A549 (cell line): ENCODE measurements around the gene ZFYVE19. TPM values are rescaled to one million over a fixed set of nuclear protein-coding genes. Genes with fewer than 3 reads are reported as not detected.

Experiments used
- ATAC-seq, 2 experiments: fragments of 200-7000 bp in 1 of 2; fragments of >200 bp in 1 of 2; cut with Nextera tagmentation in 1 of 2; cut with Tn5 transposase in 1 of 2; 3 replicates each; pipeline versions ENCODE4 v1.8.0 to v1.9.1; 2018 to 2020; ENCODE audit warnings: mild to moderate bottlenecking in 1 of 2, moderate library complexity in 1 of 2
- CTCF ChIA-PET: fragments of 300-600 bp; sonication (Branson Sonifier 250); formaldehyde crosslinking; extraction: SDS; loops from one replicate; lab custom pipeline; 2021; ENCODE audit warnings: antibody characterized with exemption, inconsistent platforms; lab: Yijun Ruan, JAX
- POLR2A ChIA-PET: fragments of 350-600 bp; formaldehyde crosslinking; extraction: SDS; loops from one replicate; lab custom pipeline; 2021; ENCODE audit warnings: antibody characterized with exemption, inconsistent platforms; lab: Yijun Ruan, JAX
- DNase-seq, 2 experiments: peaks; one replicate each; pipeline versions ENCODE4 v3.0.0 to v3.0.0-alpha.2; 2011 to 2016; ENCODE audit warnings: low read depth in 1 of 2, low spot score in 1 of 2
- FAIRE-seq: peaks from 2 replicates; lab custom pipeline; 2011; peaks lifted over from hg19 to GRCh38; lab: Jason Lieb, UNC
- H3K27ac ChIP-seq, 2 experiments: fragments of >200 bp; sonication (Bioruptor Twin); formaldehyde crosslinking; 3 replicates each; pipeline ENCODE4 v1.5.1; 2016 to 2017
- H3K4me1 ChIP-seq: fragments of >200 bp; sonication (Bioruptor Twin); formaldehyde crosslinking; 3 replicates; pipeline ENCODE4 v1.6.1; 2016
- H3K4me2 ChIP-seq: fragments of >200 bp; sonication (Bioruptor Twin); formaldehyde crosslinking; 3 replicates; pipeline ENCODE4 v1.6.1; 2016
- H3K4me3 ChIP-seq: fragments of >200 bp; sonication (Bioruptor Twin); formaldehyde crosslinking; 3 replicates; pipeline ENCODE4 v1.5.1; 2016
- H3K9me3 ChIP-seq: fragments of >200 bp; sonication (Bioruptor Twin); formaldehyde crosslinking; 3 replicates; pipeline ENCODE4 v1.6.1; 2016
- BCL3 ChIP-seq: fragments of >200 bp; sonication (Bioruptor Twin); formaldehyde crosslinking; IDR thresholded peaks from 3 replicates; pipeline ENCODE4 v1.6.1; 2016
- CBX2 ChIP-seq: fragments of 200-600 bp; sonication (generic); IDR thresholded peaks from 2 replicates; pipeline ENCODE4 v1.6.1; 2016; ENCODE audit warnings: low read depth, mild to moderate bottlenecking, borderline replicate concordance
- CEBPB ChIP-seq, 2 experiments: fragments of >200 bp in 1 of 2; sonication (Bioruptor Twin) in 1 of 2; formaldehyde crosslinking in 1 of 2; IDR thresholded peaks; 2 replicates each; pipeline ENCODE4 v1.6.1; 2012 to 2016
- CHD2 ChIP-seq: fragments of 150-350 bp; IDR thresholded peaks from 2 replicates; pipeline ENCODE4 v1.6.1; 2014; ENCODE audit warnings: low read length; ENCODE audit not compliant: partially characterized antibody
- EHMT2 ChIP-seq: fragments of 200-600 bp; sonication (generic); IDR thresholded peaks from 2 replicates; pipeline ENCODE4 v1.6.1; 2016; ENCODE audit warnings: antibody characterized with exemption, low read depth, mild to moderate bottlenecking, moderate library complexity
- ESRRA ChIP-seq: fragments of 150-350 bp; IDR thresholded peaks from 2 replicates; pipeline ENCODE4 v1.6.1; 2014; ENCODE audit warnings: mild to moderate bottlenecking, low read length, borderline replicate concordance
- FOSB ChIP-seq: fragments of 250-450 bp; sonication (Bioruptor Pico); IDR thresholded peaks from 2 replicates; pipeline ENCODE4 v1.5.0; 2020; ENCODE audit warnings: mild to moderate bottlenecking, moderate library complexity
- GATA3 ChIP-seq: IDR thresholded peaks from 2 replicates; pipeline ENCODE4 v1.6.1; 2012; ENCODE audit warnings: borderline replicate concordance
- HDAC2 ChIP-seq: fragments of 200-600 bp; sonication (generic); IDR thresholded peaks from 2 replicates; pipeline ENCODE4 v1.6.1; 2016
- HOXA7 ChIP-seq: fragments of 250-450 bp; sonication (Bioruptor Pico); IDR thresholded peaks from 2 replicates; pipeline ENCODE4 v1.5.0; 2020; ENCODE audit warnings: mild to moderate bottlenecking, moderate library complexity
- HOXB5 ChIP-seq: fragments of 250-450 bp; sonication (Bioruptor Pico); IDR thresholded peaks from 2 replicates; pipeline ENCODE4 v1.5.0; 2020; ENCODE audit warnings: mild to moderate bottlenecking, moderate library complexity
- JUN ChIP-seq, 2 experiments: fragments of >200 bp; sonication (Bioruptor Twin); formaldehyde crosslinking; IDR thresholded peaks; 2 replicates in 1 of 2; 3 replicates in 1 of 2; pipeline ENCODE4 v1.6.1; 2016 to 2017
- KDM1A ChIP-seq: fragments of 200-600 bp; sonication (generic); IDR thresholded peaks from 2 replicates; pipeline ENCODE4 v1.6.1; 2016; ENCODE audit warnings: low read depth, mild to moderate bottlenecking
- MAFK ChIP-seq: fragments of 450-650 bp; IDR thresholded peaks from 2 replicates; pipeline ENCODE4 v1.6.1; 2014; ENCODE audit not compliant: partially characterized antibody
- PBX3 ChIP-seq: IDR thresholded peaks from 2 replicates; pipeline ENCODE4 v1.6.1; 2012
- POLR2A ChIP-seq: IDR thresholded peaks from 2 replicates; pipeline ENCODE4 v1.6.1; 2012; ENCODE audit warnings: mild to moderate bottlenecking, low read length
- RARB ChIP-seq: fragments of 250-450 bp; sonication (Bioruptor Pico); IDR thresholded peaks from 2 replicates; pipeline ENCODE4 v1.8.0; 2021; ENCODE audit warnings: mild to moderate bottlenecking, moderate library complexity
- RCOR1 ChIP-seq: fragments of 150-350 bp; IDR thresholded peaks from 2 replicates; pipeline ENCODE4 v1.6.1; 2014; ENCODE audit warnings: antibody characterized with exemption, low read length, low read depth
- REST ChIP-seq: fragments of 200-600 bp; sonication (generic); IDR thresholded peaks from 2 replicates; pipeline ENCODE4 v1.6.1; 2016; ENCODE audit warnings: antibody characterized with exemption, mild to moderate bottlenecking, moderate library complexity
- RNF2 ChIP-seq: fragments of 200-600 bp; sonication (generic); IDR thresholded peaks from 2 replicates; pipeline ENCODE4 v1.6.1; 2016; ENCODE audit warnings: low read depth, mild to moderate bottlenecking, antibody characterized with exemption, moderate library complexity, borderline replicate concordance
- SMC3 ChIP-seq: fragments of >200 bp; sonication (Bioruptor Twin); formaldehyde crosslinking; IDR thresholded peaks from 3 replicates; pipeline ENCODE4 v1.6.1; 2018; ENCODE audit warnings: inconsistent platforms
- SREBF2 ChIP-seq: fragments of 450-650 bp; IDR thresholded peaks from 2 replicates; pipeline ENCODE4 v1.6.1; 2014; ENCODE audit warnings: mild to moderate bottlenecking, moderate library complexity
- USF2 ChIP-seq: fragments of 450-650 bp; IDR thresholded peaks from 2 replicates; pipeline ENCODE4 v1.6.1; 2014; ENCODE audit warnings: antibody characterized with exemption
- ZFP36 ChIP-seq: fragments of 450-650 bp; IDR thresholded peaks from 2 replicates; pipeline ENCODE4 v1.6.1; 2014; ENCODE audit warnings: borderline replicate concordance; ENCODE audit not compliant: partially characterized antibody
- ZSCAN20 ChIP-seq: fragments of 250-450 bp; sonication (Bioruptor Pico); IDR thresholded peaks from 2 replicates; pipeline ENCODE4 v1.8.0; 2022; ENCODE audit warnings: mild to moderate bottlenecking, moderate library complexity
- WGBS: methylation state at CpG from one replicate; pipeline ENCODE4 v1.1.6; 2017; ENCODE audit errors: missing lambda C conversion rate; 5-methylcytosine and 5-hydroxymethylcytosine counted together
- polyA plus RNA-seq, 4 experiments: library from polyadenylated mRNA; depleted of rRNA in 3 of 4; stranded (reverse); fragments of >200 nt; fragmentation: RNase III in 1 of 4; extraction: RNeasy Plus Mini Kit Qiagen cat#74134 plus additional on column Dnase treatment in 1 of 4; gene quantifications; 2 replicates in 3 of 4; 3 replicates in 1 of 4; pipeline ENCODE4 v1.2.3, GENCODE V29; 2011 to 2017

The ZFYVE19 gene
- polyA plus RNA-seq, 2 of the 4 experiments (the other 2 are of a cell fraction) = 15.6 to 25.6 TPM

GRCh38 chr15:40832903-40833302, 26.0 kb downstream of the ZFYVE19 start:
- H3K4me2 ChIP-seq = no peak overlapping the region
- no peak overlapping the region for H3K4me3 ChIP-seq
- ChIA-PET CTCF (interaction anchor here (0.6 to 2.2 kb wide), 5 partner anchors 25 to 227 kb away, joined by 3 to 9 read pairs (median 3); partner anchors contain the start of gene RHOV), POLR2A (no interaction called here)
- ATAC-seq = no peak
- TF ChIP-seq CEBPB (IDR thresholded peaks at IDR 0.05) (no peak), HDAC2 (no peak), ZSCAN20 (no peak), ZFP36 (no peak), SMC3 (no peak), REST (no peak), PBX3 (no peak), JUN (IDR thresholded peaks at IDR 0.05) (no peak), MAFK (no peak), CHD2 (no peak), RNF2 (no peak), POLR2A (no peak), BCL3 (no peak), HOXB5 (CRISPR knock-in tag) (no peak), EHMT2 (no peak), SREBF2 (no peak)
- H3K9me3 ChIP-seq = no peaks in the 10 kb centered on the region
- H3K27ac ChIP-seq = no peak overlapping the region
- FAIRE-seq = no peak
- no peak for DNase-seq
- H3K4me1 ChIP-seq = peaks cover 24% of the 10 kb centered on the region

- Histone ChIP-seq H3K4me2 (peak overlapping the region; percentile 35; the same call in 1 of the 3 replicates), H3K4me3 (no peak overlapping the region), H3K27ac (peak overlapping the region in 1 of 2 experiments; percentile 40; a peak in 2 of 6 replicates), H3K9me3 (no peaks in the 10 kb centered on the region), H3K4me1 (peaks cover 17% of the 10 kb centered on the region)
- TF ChIP-seq FOSB (CRISPR knock-in tag) = no peak
- TF ChIP-seq ESRRA = no peak
- TF ChIP-seq HOXA7 (CRISPR knock-in tag) = no peak
- no peak for TF ChIP-seq GATA3
- no peak for TF ChIP-seq RNF2
- TF ChIP-seq RCOR1 = no peak
- no peak for TF ChIP-seq HOXB5 (CRISPR knock-in tag)
- TF ChIP-seq KDM1A = no peak
- TF ChIP-seq RARB (CRISPR knock-in tag) = no peak
- TF ChIP-seq USF2 = no peak
- TF ChIP-seq JUN (IDR thresholded peaks at IDR 0.05) = no peak
- TF ChIP-seq CBX2 = no peak
- POLR2A ChIA-PET = no interaction called here
- no peak for DNase-seq
- 92% methylated on average over 1 of the region's 1 CpG for WGBS
- FAIRE-seq = no peak
- no peak for ATAC-seq
- CTCF ChIA-PET = interaction anchor here (0.8 kb wide), 1 partner anchor 21 kb away, joined by 3 read pairs; no protein-coding TSS in a partner anchor
These were observed 29.1 kb downstream of the ZFYVE19 start for GRCh38 chr15:40836020-40836419.
